Astrocyte (in vitro differentiated cells and primary cell): Measurements from ENCODE around the gene CNTNAP5. TPM values are rescaled to one million over a fixed set of nuclear protein-coding genes. Genes with fewer than 3 reads are reported as not detected.

Experiments used
- DNase-seq: peaks from one replicate; pipeline ENCODE4 v3.0.0-alpha.2; 2010; ENCODE audit warnings: low read depth
- FAIRE-seq: peaks from 2 replicates; lab custom pipeline; 2011; peaks lifted over from hg19 to GRCh38; lab: Jason Lieb, UNC
- H2AFZ ChIP-seq: 2 replicates; pipeline ENCODE4 v1.6.0; 2012; ENCODE audit warnings: low read depth, low read length, inconsistent platforms
- H3K27ac ChIP-seq: 2 replicates; pipeline ENCODE4 v1.5.1; 2011; ENCODE audit warnings: low read depth, low read length, inconsistent platforms
- H3K27me3 ChIP-seq: 2 replicates; pipeline ENCODE4 v1.6.0; 2011; ENCODE audit warnings: low read length, inconsistent platforms; ENCODE audit not compliant: insufficient read depth
- H3K36me3 ChIP-seq: 2 replicates; pipeline ENCODE4 v1.5.1; 2011; ENCODE audit warnings: low read length, inconsistent platforms; ENCODE audit not compliant: insufficient read depth
- H3K4me1 ChIP-seq: 2 replicates; pipeline ENCODE4 v1.5.1; 2011; ENCODE audit warnings: low read length, inconsistent platforms; ENCODE audit not compliant: insufficient read depth
- H3K4me2 ChIP-seq: 2 replicates; pipeline ENCODE4 v1.6.0; 2012; ENCODE audit warnings: low read length, inconsistent platforms
- H3K4me3 ChIP-seq: 2 replicates; pipeline ENCODE4 v1.5.1; 2011; ENCODE audit warnings: low read depth, mild to moderate bottlenecking, low read length, inconsistent platforms; ENCODE audit not compliant: insufficient read depth
- H3K79me2 ChIP-seq: 2 replicates; pipeline ENCODE4 v1.6.0; 2012; ENCODE audit warnings: mild to moderate bottlenecking, low read length, inconsistent platforms; ENCODE audit not compliant: insufficient read depth
- H3K9ac ChIP-seq: 2 replicates; pipeline ENCODE4 v1.6.0; 2012; ENCODE audit warnings: mild to moderate bottlenecking, low read length, inconsistent platforms
- H3K9me3 ChIP-seq: 2 replicates; pipeline ENCODE4 v1.5.1; 2012; ENCODE audit warnings: low read depth, mild to moderate bottlenecking, low read length, inconsistent platforms; ENCODE audit not compliant: insufficient read depth
- H4K20me1 ChIP-seq: 2 replicates; pipeline ENCODE4 v1.6.0; 2012; ENCODE audit warnings: low read length, inconsistent platforms; ENCODE audit not compliant: insufficient read depth
- H3K27ac Mint-ChIP-seq: one replicate; pipeline ENCODE4 v1.8.0; 2021; ENCODE audit warnings: mild to moderate bottlenecking, mixed read lengths; ENCODE audit not compliant: unreplicated experiment
- H3K27me3 Mint-ChIP-seq: one replicate; pipeline ENCODE4 v1.8.0; 2021; ENCODE audit warnings: low read depth, mixed read lengths; ENCODE audit not compliant: unreplicated experiment
- H3K36me3 Mint-ChIP-seq: one replicate; pipeline ENCODE4 v1.8.0; 2021; ENCODE audit warnings: low read depth, mixed read lengths; ENCODE audit not compliant: unreplicated experiment
- H3K4me1 Mint-ChIP-seq: one replicate; pipeline ENCODE4 v1.8.0; 2021; ENCODE audit warnings: low read depth, mixed read lengths; ENCODE audit not compliant: unreplicated experiment
- H3K4me3 Mint-ChIP-seq: one replicate; pipeline ENCODE4 v1.8.0; 2021; ENCODE audit warnings: mild to moderate bottlenecking, moderate library complexity, mixed read lengths; ENCODE audit not compliant: unreplicated experiment
- H3K9me3 Mint-ChIP-seq: one replicate; pipeline ENCODE4 v1.8.0; 2021; ENCODE audit warnings: mild to moderate bottlenecking, mixed read lengths; ENCODE audit not compliant: unreplicated experiment
- CTCF ChIP-seq: IDR thresholded peaks from 2 replicates; pipeline ENCODE4 v1.5.1; 2011; ENCODE audit warnings: low read depth, mild to moderate bottlenecking, inconsistent platforms, low read length, moderate library complexity; ENCODE audit not compliant: insufficient read depth
- EZH2 ChIP-seq: IDR thresholded peaks from 2 replicates; pipeline ENCODE4 v1.6.1; 2012; ENCODE audit warnings: mild to moderate bottlenecking, low read length, inconsistent platforms; ENCODE audit not compliant: insufficient read depth
- total RNA-seq: library from RNA; stranded (reverse); gene quantifications from 2 replicates; pipeline ENCODE4 v1.2.1, GENCODE V29; 2021

CNTNAP5 gene
- total RNA-seq, 1 donor from 2014 or later, result 0.30 TPM

- Histone ChIP-seq H3K4me3 (no peak overlapping the region), H3K4me2 (no peak overlapping the region), H3K27ac (no peak overlapping the region), H3K79me2 (no peaks in the 10 kb centered on the region), H4K20me1 (no peaks in the 10 kb centered on the region), H2AFZ (no peak overlapping the region), H3K9ac (no peak overlapping the region), H3K4me1 (no peaks in the 10 kb centered on the region), H3K9me3 (peaks cover 3% of the 10 kb centered on the region), H3K27me3 (no peaks in the 10 kb centered on the region), H3K36me3 (no peaks in the 10 kb centered on the region)
- Mint-ChIP-seq H3K27me3 (peaks cover 3% of the 10 kb centered on the region), H3K4me3 (no peak overlapping the region), H3K9me3 (no peaks in the 10 kb centered on the region), H3K27ac (no peak overlapping the region), H3K36me3 (no peaks in the 10 kb centered on the region), H3K4me1 (peaks cover 4% of the 10 kb centered on the region)
- TF ChIP-seq CTCF (no peak), EZH2 (no peak)
- FAIRE-seq, result no peak
- DNase-seq, result no peak
These were observed 140.6 kb downstream of the CNTNAP5 start for GRCh38 chr2:124165698-124166097.

- no peak for TF ChIP-seq EZH2
- no peak for TF ChIP-seq CTCF
- Histone ChIP-seq H3K27me3 (no peaks in the 10 kb centered on the region), H3K9ac (no peak overlapping the region), H2AFZ (no peak overlapping the region), H3K4me3 (no peak overlapping the region), H3K79me2 (no peaks in the 10 kb centered on the region), H3K9me3 (no peaks in the 10 kb centered on the region), H3K4me2 (no peak overlapping the region), H3K36me3 (no peaks in the 10 kb centered on the region), H3K4me1 (no peaks in the 10 kb centered on the region), H3K27ac (no peak overlapping the region), H4K20me1 (no peaks in the 10 kb centered on the region)
- H3K4me1 Mint-ChIP-seq, result peaks cover 4% of the 10 kb centered on the region
- H3K27me3 Mint-ChIP-seq, result no peaks in the 10 kb centered on the region
- no peak overlapping the region for H3K4me3 Mint-ChIP-seq
- no peaks in the 10 kb centered on the region for H3K9me3 Mint-ChIP-seq
- FAIRE-seq, result no peak
- no peak for DNase-seq
- H3K36me3 Mint-ChIP-seq, result no peaks in the 10 kb centered on the region
- H3K27ac Mint-ChIP-seq, result no peak overlapping the region
These were observed 146.5 kb downstream of the CNTNAP5 start for GRCh38 chr2:124171472-124172063.

- Mint-ChIP-seq H3K9me3 (no peaks in the 10 kb centered on the region), H3K27ac (no peak overlapping the region), H3K27me3 (no peaks in the 10 kb centered on the region), H3K4me1 (peaks cover 5% of the 10 kb centered on the region), H3K36me3 (no peaks in the 10 kb centered on the region), H3K4me3 (no peak overlapping the region)
- Histone ChIP-seq H3K27ac (no peak overlapping the region), H3K9me3 (no peaks in the 10 kb centered on the region), H3K9ac (no peak overlapping the region), H2AFZ (no peak overlapping the region), H3K79me2 (no peaks in the 10 kb centered on the region), H3K27me3 (no peaks in the 10 kb centered on the region), H3K36me3 (no peaks in the 10 kb centered on the region), H4K20me1 (no peaks in the 10 kb centered on the region), H3K4me2 (no peak overlapping the region), H3K4me3 (no peak overlapping the region), H3K4me1 (no peaks in the 10 kb centered on the region)
- TF ChIP-seq EZH2, result no peak
- no peak for TF ChIP-seq CTCF
- no peak for DNase-seq
- FAIRE-seq, result no peak
These were observed 153.6 kb downstream of the CNTNAP5 start for GRCh38 chr2:124178719-124179118.
